ENCODE data around the gene TEPSIN. TPM values are rescaled to one million over a fixed set of nuclear protein-coding genes. Genes with fewer than 3 reads are reported as not detected.

The TEPSIN gene
- total and polyA plus RNA-seq, 2 of the 13 experiments (the other 11 are each of a cell fraction or from before 2014, with no cell fraction given) = 16.1 to 18.8 TPM

GRCh38 chr17:81228420-81228819 lies 10.4 kb downstream of the TEPSIN start:
- intact Hi-C loops (cut with micrococcal nuclease; ENCODE audit: unreplicated experiment) = no loop called here
- H3K79me2 ChIP-seq (ENCODE audit: insufficient read depth, low read length) = no peaks in the 10 kb centered on the region
- POLR2A ChIA-PET = interaction anchor here (2.9 kb wide), 1 partner anchor 11 kb away, joined by 10 read pairs; the partner anchor contains the start of genes NDUFAF8 and TEPSIN

More at GRCh38 chr17:81228420-81228819, 10.4 kb downstream of the TEPSIN start:
- TF ChIP-seq MEIS1 (CRISPR knock-in tag; IDR thresholded peaks at IDR 0.05; ENCODE audit: borderline replicate concordance) = no peak
- no peak for TF ChIP-seq ZNF263 (CRISPR knock-in tag; IDR thresholded peaks at IDR 0.05)
- no peak for TF ChIP-seq NPAS2 (CRISPR knock-in tag; IDR thresholded peaks at IDR 0.05; ENCODE audit: borderline replicate concordance)
- no peak for TF ChIP-seq ZNF720 (CRISPR knock-in tag; IDR thresholded peaks at IDR 0.05)
- no peak for TF ChIP-seq ZNF777 (CRISPR knock-in tag; IDR thresholded peaks at IDR 0.05)
- TF ChIP-seq ZNF136 (CRISPR knock-in tag; IDR thresholded peaks at IDR 0.05; ENCODE audit: low read depth) = no peak
- TF ChIP-seq NFYB (CRISPR knock-in tag; IDR thresholded peaks at IDR 0.05) = no peak
- TF ChIP-seq NFIC (IDR thresholded peaks at IDR 0.05; ENCODE audit: low read length) = no peak
- no peak for TF ChIP-seq USF2 (IDR thresholded peaks at IDR 0.05; ENCODE audit: low read depth, low read length)
- no peak for TF ChIP-seq USF2 (CRISPR knock-in tag; IDR thresholded peaks at IDR 0.05; ENCODE audit: borderline replicate concordance)
- TF ChIP-seq NFIB (CRISPR knock-in tag; IDR thresholded peaks at IDR 0.05; ENCODE audit: borderline replicate concordance) = no peak
- no peak for TF ChIP-seq ZNF552 (CRISPR knock-in tag; IDR thresholded peaks at IDR 0.05; ENCODE audit: borderline replicate concordance)
- TF ChIP-seq ZSCAN31 (CRISPR knock-in tag; IDR thresholded peaks at IDR 0.05; ENCODE audit: low read depth) = no peak
- no peak for TF ChIP-seq NFE2L1 (CRISPR knock-in tag; IDR thresholded peaks at IDR 0.05; ENCODE audit: borderline replicate concordance)
- no peak for TF ChIP-seq SP2 (CRISPR knock-in tag; IDR thresholded peaks at IDR 0.05)
- TF ChIP-seq MIER3 (CRISPR knock-in tag; IDR thresholded peaks at IDR 0.05; ENCODE audit: borderline replicate concordance) = no peak
- no peak for TF ChIP-seq HNF1B (CRISPR knock-in tag; IDR thresholded peaks at IDR 0.05)
- TF ChIP-seq DBP (CRISPR knock-in tag; IDR thresholded peaks at IDR 0.05; ENCODE audit: not compliant biosample characterization) = no peak
- peaks cover 23 to 29% of the 10 kb centered on the region in 2 experiments; a peak in 4 of 5 replicates for H3K36me3 ChIP-seq (replicated peaks in 1 of 2; ENCODE audit: control insufficient read depth in 1 of 2, insufficient read depth in 2 of 2, low read length in 2 of 2)
- FAIRE-seq (no peak), DNase-seq (ENCODE audit: low spot score) (no peak), ATAC-seq (no peak)
- no peak overlapping the region for H3K4me3 ChIP-seq (replicated peaks in 1 of 3; ENCODE audit: insufficient read depth in 1 of 3, low read depth in 2 of 3, low read length in 3 of 3)
- no peaks in the 10 kb centered on the region for H3K9me3 ChIP-seq (ENCODE audit: low read length)
- no peak overlapping the region for H3K9ac ChIP-seq (ENCODE audit: insufficient read depth, low read depth, low read length)
- no peak overlapping the region for H3K27ac ChIP-seq (ENCODE audit: extremely low read length, insufficient read depth, low read length)
- H3K4me2 ChIP-seq (ENCODE audit: low read depth, low read length) = no peak overlapping the region
- no peaks in the 10 kb centered on the region for H4K20me1 ChIP-seq (ENCODE audit: insufficient read depth, low read length)
- CTCF ChIA-PET (ENCODE audit: low intra/inter-chr PET ratio, low total read pairs) = no interaction called here
- H3K4me1 ChIP-seq (ENCODE audit: insufficient read depth, low read length) = peaks cover 20% of the 10 kb centered on the region
- WGBS (ENCODE audit: low lambda C conversion rate) = 92% methylated on average over 9 of the region's 9 CpGs
- no peaks in the 10 kb centered on the region for H3K27me3 ChIP-seq (ENCODE audit: control insufficient read depth in 1 of 2, insufficient read depth in 2 of 2, low read length in 2 of 2)
- BruUV-seq (replicated peaks) = no TSS peak
- H2AFZ ChIP-seq (ENCODE audit: low read length) = no peak overlapping the region
- in situ Hi-C loops (cut with HindIII; ENCODE audit: extremely low pct_ligation_motif_present, low pct_unique_long_range_greater_than_20kb) = loop anchor here (5.0 kb wide), 1 partner anchor 86 kb away; no protein-coding TSS in a partner anchor
